SU-DHL-6 (cell line): ENCODE results near the gene SART3.

Source experiments
- H2AFZ ChIP-seq: fragments of 200-600 bp; sonication (generic); 2 replicates; pipeline ENCODE4 v1.6.1; 2014; ENCODE audit warnings: low read depth, mild to moderate bottlenecking, moderate library complexity, mixed read lengths, antibody characterized with exemption, low read length; ENCODE audit not compliant: severe bottlenecking
- H3F3A ChIP-seq: fragments of 200-600 bp; shearing (Covaris generic); 2 replicates; pipeline ENCODE4 v1.6.0; 2016; ENCODE audit warnings: antibody characterized with exemption, mild to moderate bottlenecking; ENCODE audit not compliant: insufficient read depth
- H3K27ac ChIP-seq: fragments of 200-600 bp; sonication (generic); 2 replicates; pipeline ENCODE4 v1.5.1; 2016; ENCODE audit warnings: low read depth, mild to moderate bottlenecking, low read length, moderate library complexity, mixed read lengths
- H3K27me3 ChIP-seq: fragments of 200-600 bp; sonication (generic), shearing (Covaris generic); 2 replicates; pipeline ENCODE4 v1.6.0; 2014; ENCODE audit warnings: mild to moderate bottlenecking, low read length
- H3K36me3 ChIP-seq: fragments of 200-600 bp; sonication (generic); 2 replicates; pipeline ENCODE4 v1.6.1; 2014; ENCODE audit warnings: mild to moderate bottlenecking, low read length, mixed read lengths
- H3K4me2 ChIP-seq: fragments of 300-600, 200-600 bp; shearing (Covaris generic), sonication (generic); 2 replicates; pipeline ENCODE4 v1.6.0; 2014; ENCODE audit warnings: low read length, low read depth, mild to moderate bottlenecking; ENCODE audit not compliant: poor library complexity, severe bottlenecking
- H3K4me3 ChIP-seq: fragments of 200-600 bp; sonication (generic); 2 replicates; pipeline ENCODE4 v1.5.1; 2014; ENCODE audit warnings: antibody characterized with exemption, low read length, mild to moderate bottlenecking, mixed read lengths; ENCODE audit not compliant: insufficient read depth, poor library complexity, severe bottlenecking
- H3K79me2 ChIP-seq: fragments of 200-600 bp; sonication (generic); 2 replicates; pipeline ENCODE4 v1.6.1; 2014; ENCODE audit warnings: mild to moderate bottlenecking, low read length, moderate library complexity; ENCODE audit not compliant: insufficient read depth
- H3K9ac ChIP-seq: fragments of 200-600 bp; sonication (generic); 2 replicates; pipeline ENCODE4 v1.7.0; 2014; ENCODE audit warnings: mild to moderate bottlenecking, low read length
- H3K9me2 ChIP-seq: fragments of 200-600 bp; sonication (generic); replicated peaks from 2 replicates; pipeline ENCODE4 v1.6.1; 2014; ENCODE audit warnings: low read length; ENCODE audit not compliant: insufficient read depth
- H3K9me3 ChIP-seq: fragments of 200-600 bp; sonication (generic); 2 replicates; pipeline ENCODE4 v1.6.1; 2014; ENCODE audit warnings: low read length, mixed read lengths; ENCODE audit not compliant: insufficient read depth
- H4K20me1 ChIP-seq: fragments of 200-600 bp; sonication (generic); 2 replicates; pipeline ENCODE4 v1.6.1; 2014; ENCODE audit warnings: low read depth, mild to moderate bottlenecking, antibody characterized with exemption, low read length, moderate library complexity, mixed read lengths
- CTCF ChIP-seq: fragments of 200-600 bp; sonication (generic); IDR thresholded peaks from one replicate; pipeline ENCODE4 v1.5.1; 2017; ENCODE audit warnings: antibody characterized with exemption, mild to moderate bottlenecking, low read length, moderate library complexity; ENCODE audit not compliant: insufficient read depth, poor library complexity, severe bottlenecking
- EZH2phosphoT487 ChIP-seq: fragments of 200-600 bp; sonication (generic), shearing (Covaris generic); conservative IDR thresholded peaks from 2 replicates; pipeline ENCODE4 v1.6.1; 2018; ENCODE audit warnings: mild to moderate bottlenecking, antibody characterized with exemption, low read length, moderate library complexity, mixed read lengths

Gene SART3

GRCh38 chr12:108538616-108539195 is 22.3 kb downstream of the SART3 start:
- H3K27ac ChIP-seq: no peak overlapping the region
- peaks cover 53% of the 10 kb centered on the region for H3K79me2 ChIP-seq
- TF ChIP-seq EZH2phosphoT487 (no peak), CTCF (no peak)

GRCh38 chr12:108538146-108538545 is 22.8 kb downstream of the SART3 start:
- peaks cover 53% of the 10 kb centered on the region for H3K79me2 ChIP-seq
- H4K20me1 ChIP-seq: no peaks in the 10 kb centered on the region
- H3K9me2 ChIP-seq: no peaks in the 10 kb centered on the region
- no peak overlapping the region for H2AFZ ChIP-seq
- peaks cover 22% of the 10 kb centered on the region for H3F3A ChIP-seq
- peaks cover 51% of the 10 kb centered on the region for H3K36me3 ChIP-seq
- H3K4me3 ChIP-seq: no peak overlapping the region
- no peak overlapping the region for H3K4me2 ChIP-seq
- no peaks in the 10 kb centered on the region for H3K9me3 ChIP-seq
- no peak overlapping the region for H3K9ac ChIP-seq
- H3K27ac ChIP-seq: no peak overlapping the region
- H3K27me3 ChIP-seq: no peaks in the 10 kb centered on the region
- TF ChIP-seq EZH2phosphoT487: no peak
- no peak for TF ChIP-seq CTCF

More at GRCh38 chr12:108538616-108539195, 22.3 kb downstream of the SART3 start:
- no peaks in the 10 kb centered on the region for H3K9me3 ChIP-seq
- H3K4me3 ChIP-seq: no peak overlapping the region
- peaks cover 46% of the 10 kb centered on the region for H3K36me3 ChIP-seq
- H3K9me2 ChIP-seq: no peaks in the 10 kb centered on the region
- H3F3A ChIP-seq: peaks cover 27% of the 10 kb centered on the region
- no peaks in the 10 kb centered on the region for H3K27me3 ChIP-seq
- H3K9ac ChIP-seq: no peak overlapping the region
- H4K20me1 ChIP-seq: no peaks in the 10 kb centered on the region
- H3K4me2 ChIP-seq: no peak overlapping the region
- no peak overlapping the region for H2AFZ ChIP-seq

GRCh38 chr12:108531929-108532848 is 28.8 kb downstream of the SART3 start:
- Histone ChIP-seq H3K79me2 (0 out of 2 replicates have a peak, but pooled peaks cover 3% of the 10 kb centered on the region), H3K36me3 (peaks cover 37% of the 10 kb centered on the region; the same call in 1 of the 2 replicates), H3K27me3 (no peaks in the 10 kb centered on the region)

More at GRCh38 chr12:108531929-108532848, 28.8 kb downstream of the SART3 start:
- H4K20me1 ChIP-seq: no peaks in the 10 kb centered on the region
- no peak overlapping the region for H3K27ac ChIP-seq
- H3K4me3 ChIP-seq: no peak overlapping the region
- TF ChIP-seq EZH2phosphoT487: no peak
- no peak for TF ChIP-seq CTCF
- no peak overlapping the region for H2AFZ ChIP-seq
- no peaks in the 10 kb centered on the region for H3K9me2 ChIP-seq
- peaks cover 5% of the 10 kb centered on the region; the same call in 1 of the 2 replicates for H3F3A ChIP-seq
- H3K9me3 ChIP-seq: no peaks in the 10 kb centered on the region
- H3K9ac ChIP-seq: no peak overlapping the region
- H3K4me2 ChIP-seq: no peak overlapping the region
